Activated T-cell treated with anti-CD3 and anti-CD28 coated beads, Interleukin-2, amount 50 U/mL, for 72 hours (primary cell): Measurements from ENCODE around the gene CLIC1. TPM values are rescaled to one million over a fixed set of nuclear protein-coding genes. Genes with fewer than 3 reads are reported as not detected.

Experiments used
- ATAC-seq, 2 donors: fragments of 150-1000 bp; cut with Tn5 transposase; replicated peaks in 1 of 2; 2 replicates each; pipeline ENCODE4 v1.10.0; 2021; ENCODE audit warnings: moderate library complexity in 2 of 2, mild to moderate bottlenecking in 1 of 2
- DNase-seq, 2 donors: peaks; one replicate each; pipeline ENCODE4 v3.0.0; 2021 to 2022; ENCODE audit warnings: mixed read lengths in 1 of 2
- H3K27ac Mint-ChIP-seq: one replicate; pipeline ENCODE4 v1.8.0; 2022; ENCODE audit warnings: mild to moderate bottlenecking, moderate library complexity, mixed read lengths
- H3K27me3 Mint-ChIP-seq: one replicate; pipeline ENCODE4 v1.8.0; 2022; ENCODE audit warnings: low read depth, mixed read lengths
- H3K36me3 Mint-ChIP-seq, 2 donors: one replicate each; pipeline ENCODE4 v1.8.0; 2022; ENCODE audit warnings: mixed read lengths in 2 of 2, mild to moderate bottlenecking in 1 of 2; ENCODE audit not compliant: insufficient read depth in 2 of 2
- H3K4me1 Mint-ChIP-seq: one replicate; pipeline ENCODE4 v1.8.0; 2022; ENCODE audit warnings: low read depth, mixed read lengths
- H3K4me3 Mint-ChIP-seq, 2 donors: one replicate each; pipeline ENCODE4 v1.8.0; 2022; ENCODE audit warnings: mild to moderate bottlenecking in 2 of 2, mixed read lengths in 2 of 2, moderate library complexity in 2 of 2
- H3K9me3 Mint-ChIP-seq, 2 donors: one replicate each; pipeline ENCODE4 v1.8.0; 2022; ENCODE audit warnings: mixed read lengths in 2 of 2
- total RNA-seq, 2 donors: library from RNA; stranded (reverse); gene quantifications; one replicate each; pipeline ENCODE4 v1.2.3, GENCODE V29; 2022

The CLIC1 gene
- total RNA-seq: 100 to 1,000 TPM; 253 to 318 TPM

GRCh38 chr6:31736021-31736767 is at the start of gene CLIC1:
CLIC1 (minus strand) TSS chr6:31736530; CDS start chr6:31736300, 230 bp downstream.
- H3K36me3 Mint-ChIP-seq: peaks cover 20 to 34% of the 10 kb centered on the region in 2 donors
- DNase-seq (peak; percentile 86 to 87), ATAC-seq (peak; percentile 46 to 53)
- no peaks in the 10 kb centered on the region for H3K27me3 Mint-ChIP-seq
- peaks cover 63% of the 10 kb centered on the region for H3K4me1 Mint-ChIP-seq
- peak within 1 kb of the TSS; percentile 83 for H3K27ac Mint-ChIP-seq
- H3K9me3 Mint-ChIP-seq: no peaks in the 10 kb centered on the region
- H3K4me3 Mint-ChIP-seq: peak within 1 kb of the TSS; percentile 89 to 98

- Mint-ChIP-seq H3K4me1 (peaks cover 1% of the 10 kb centered on the region), H3K27me3 (no peaks in the 10 kb centered on the region), H3K36me3 (peaks cover 2 to 21% of the 10 kb centered on the region in 2 donors), H3K9me3 (no peaks in the 10 kb centered on the region), H3K4me3 (no peak overlapping the region), H3K27ac (no peak overlapping the region)
- DNase-seq (no peak), ATAC-seq (no peak)
Measured at GRCh38 chr6:31785475-31785874, 49.1 kb upstream of the CLIC1 start.

- no peak overlapping the region for H3K27ac Mint-ChIP-seq
- no peak overlapping the region for H3K4me3 Mint-ChIP-seq
- DNase-seq (no peak), ATAC-seq (no peak)
- H3K36me3 Mint-ChIP-seq: peaks cover 2 to 15% of the 10 kb centered on the region in 2 donors
- H3K27me3 Mint-ChIP-seq: no peaks in the 10 kb centered on the region
- no peaks in the 10 kb centered on the region for H3K9me3 Mint-ChIP-seq
- H3K4me1 Mint-ChIP-seq: no peaks in the 10 kb centered on the region
Measured at GRCh38 chr6:31784098-31784925, 48.0 kb upstream of the CLIC1 start.

- Mint-ChIP-seq H3K4me3 (no peak overlapping the region), H3K4me1 (peaks cover 7% of the 10 kb centered on the region), H3K27ac (no peak overlapping the region), H3K27me3 (no peaks in the 10 kb centered on the region), H3K36me3 (peaks cover 2 to 12% of the 10 kb centered on the region in 2 donors), H3K9me3 (no peaks in the 10 kb centered on the region)
- ATAC-seq (no peak), DNase-seq (no peak)
Measured at GRCh38 chr6:31782126-31782855, 46.0 kb upstream of the CLIC1 start.

GRCh38 chr6:31781244-31782125 is 45.2 kb upstream of the CLIC1 start:
- Mint-ChIP-seq H3K27ac (no peak overlapping the region), H3K36me3 (peaks cover 2 to 12% of the 10 kb centered on the region in 2 donors), H3K27me3 (no peaks in the 10 kb centered on the region), H3K9me3 (no peaks in the 10 kb centered on the region), H3K4me1 (peaks cover 16% of the 10 kb centered on the region), H3K4me3 (no peak overlapping the region)
- ATAC-seq: no peak
- DNase-seq: no peak

- H3K9me3 Mint-ChIP-seq: no peaks in the 10 kb centered on the region
- ATAC-seq (no peak), DNase-seq (no peak)
- H3K4me3 Mint-ChIP-seq: no peak overlapping the region
- no peaks in the 10 kb centered on the region for H3K27me3 Mint-ChIP-seq
- no peak overlapping the region for H3K27ac Mint-ChIP-seq
- H3K36me3 Mint-ChIP-seq: peaks cover 2 to 11% of the 10 kb centered on the region in 2 donors
- peaks cover 20% of the 10 kb centered on the region for H3K4me1 Mint-ChIP-seq
Measured at GRCh38 chr6:31780507-31781243, 44.3 kb upstream of the CLIC1 start.

- Mint-ChIP-seq H3K9me3 (no peaks in the 10 kb centered on the region), H3K27ac (no peak overlapping the region), H3K4me1 (peaks cover 24% of the 10 kb centered on the region), H3K27me3 (no peaks in the 10 kb centered on the region), H3K4me3 (no peak overlapping the region), H3K36me3 (peaks cover 2 to 11% of the 10 kb centered on the region in 2 donors)
- no peak for DNase-seq
- no peak for ATAC-seq
Measured at GRCh38 chr6:31779908-31780307, 43.6 kb upstream of the CLIC1 start.

- Mint-ChIP-seq H3K36me3 (peaks cover 0 to 11% of the 10 kb centered on the region in 2 donors), H3K4me3 (no peak overlapping the region), H3K27ac (no peak overlapping the region), H3K9me3 (no peaks in the 10 kb centered on the region), H3K27me3 (no peaks in the 10 kb centered on the region), H3K4me1 (peaks cover 25% of the 10 kb centered on the region)
- DNase-seq: no peak
- ATAC-seq: no peak
Measured at GRCh38 chr6:31778999-31779885, 42.9 kb upstream of the CLIC1 start.

- no peak for DNase-seq
- no peak overlapping the region for H3K27ac Mint-ChIP-seq
- no peak overlapping the region for H3K4me3 Mint-ChIP-seq
- no peak for ATAC-seq
- peaks cover 33% of the 10 kb centered on the region for H3K4me1 Mint-ChIP-seq
- H3K27me3 Mint-ChIP-seq: no peaks in the 10 kb centered on the region
- no peaks in the 10 kb centered on the region for H3K9me3 Mint-ChIP-seq
- H3K36me3 Mint-ChIP-seq: peaks cover 0 to 7% of the 10 kb centered on the region in 2 donors
Measured at GRCh38 chr6:31778193-31778592, 41.9 kb upstream of the CLIC1 start.

- Mint-ChIP-seq H3K9me3 (no peaks in the 10 kb centered on the region), H3K4me1 (peaks cover 38% of the 10 kb centered on the region), H3K36me3 (peaks cover 0 to 3% of the 10 kb centered on the region in 2 donors), H3K4me3 (no peak overlapping the region), H3K27ac (no peak overlapping the region), H3K27me3 (no peaks in the 10 kb centered on the region)
- DNase-seq (no peak), ATAC-seq (no peak)
Measured at GRCh38 chr6:31777667-31778050, 41.3 kb upstream of the CLIC1 start.

GRCh38 chr6:31776989-31777666 is 40.8 kb upstream of the CLIC1 start, which contains the start of gene VWA7:
VWA7 (minus strand) TSS chr6:31777328; CDS start chr6:31776779, 549 bp downstream.
- Mint-ChIP-seq H3K27ac (peak within 1 kb of the TSS; percentile 85), H3K36me3 (peaks cover 0 to 3% of the 10 kb centered on the region in 2 donors), H3K4me1 (peaks cover 43% of the 10 kb centered on the region), H3K27me3 (no peaks in the 10 kb centered on the region), H3K4me3 (peak within 1 kb of the TSS; percentile 64), H3K9me3 (no peaks in the 10 kb centered on the region)
- DNase-seq (peak; percentile 85 to 87), ATAC-seq (peak; percentile 95)
